DMS153 (cell line): ENCODE results near the gene EEF1A2.

Experiments used
- DNase-seq: peaks from one replicate; lab custom pipeline; 2025; lab: John Stamatoyannopoulos, UW

Gene EEF1A2

GRCh38 chr20:63536997-63537524 is 38.2 kb upstream of the EEF1A2 start, which contains the start of gene PTK6:
TSS of gene PTK6 (minus strand) at chr20:63537376. CDS start at chr20:63537314, 62 bp downstream.
- peak; percentile 44 for DNase-seq

GRCh38 chr20:63536241-63536977 is 37.5 kb upstream of the EEF1A2 start:
- peak; percentile 22 for DNase-seq

GRCh38 chr20:63534831-63535651 is 36.2 kb upstream of the EEF1A2 start:
- no peak for DNase-seq

- DNase-seq: no peak
Measured at GRCh38 chr20:63534427-63534830, 35.5 kb upstream of the EEF1A2 start.

- no peak for DNase-seq
Measured at GRCh38 chr20:63533871-63534393, 35.0 kb upstream of the EEF1A2 start.

GRCh38 chr20:63533388-63533787 is 34.5 kb upstream of the EEF1A2 start:
- no peak for DNase-seq

- DNase-seq: no peak
Measured at GRCh38 chr20:63532449-63532971, 33.6 kb upstream of the EEF1A2 start.

- DNase-seq: no peak
Measured at GRCh38 chr20:63531686-63532448, 33.0 kb upstream of the EEF1A2 start.

GRCh38 chr20:63530788-63531160 is 31.9 kb upstream of the EEF1A2 start:
- no peak for DNase-seq

- no peak for DNase-seq
Measured at GRCh38 chr20:63529861-63530787, 31.2 kb upstream of the EEF1A2 start.

GRCh38 chr20:63529180-63529860 is 30.4 kb upstream of the EEF1A2 start:
- DNase-seq: no peak

- DNase-seq: no peak
Measured at GRCh38 chr20:63527184-63527583, 28.3 kb upstream of the EEF1A2 start.

GRCh38 chr20:63525971-63526370 is 27.1 kb upstream of the EEF1A2 start:
- DNase-seq: no peak

- DNase-seq: no peak
Measured at GRCh38 chr20:63525185-63525584, 26.3 kb upstream of the EEF1A2 start.

- DNase-seq: no peak
Measured at GRCh38 chr20:63522981-63523611, 24.2 kb upstream of the EEF1A2 start.

GRCh38 chr20:63522091-63522868 is 23.4 kb upstream of the EEF1A2 start:
- no peak for DNase-seq

- DNase-seq: no peak
Measured at GRCh38 chr20:63521602-63522001, 22.7 kb upstream of the EEF1A2 start.

GRCh38 chr20:63520934-63521601 is 22.2 kb upstream of the EEF1A2 start:
- peak; percentile 39 for DNase-seq
